Measurements from ENCODE around the gene CCDC39.

The CCDC39 gene

GRCh38 chr3:180705619-180706018 is 26.3 kb upstream of the CCDC39 start:
- Histone ChIP-seq H3K9me3 (ENCODE audit: low read length) (0 out of 2 replicates have a peak, but pooled peaks cover 3% of the 10 kb centered on the region), H3K36me3 (ENCODE audit: insufficient read depth, low read length) (no peaks in the 10 kb centered on the region), H3K79me2 (ENCODE audit: insufficient read depth, low read length) (no peaks in the 10 kb centered on the region), H3K9me2 (ENCODE audit: low read depth, low read length) (no peaks in the 10 kb centered on the region), H2AFZ (ENCODE audit: low read length) (no peak overlapping the region), H3F3A (ENCODE audit: insufficient read depth, low read length) (no peaks in the 10 kb centered on the region), H3K27me3 (ENCODE audit: insufficient read depth, low read length) (no peaks in the 10 kb centered on the region), H3K4me3 (ENCODE audit: low read depth, low read length, poor library complexity, severe bottlenecking) (no peak overlapping the region), H3K4me2 (ENCODE audit: low read length) (no peak overlapping the region), H3K9ac (ENCODE audit: low read length) (no peak overlapping the region), H3K4me1 (ENCODE audit: insufficient read depth, low read length, severe bottlenecking) (no peaks in the 10 kb centered on the region), H4K20me1 (ENCODE audit: insufficient read depth, low read length) (no peaks in the 10 kb centered on the region), H3K27ac (ENCODE audit: low read depth, low read length, poor library complexity, severe bottlenecking) (no peak overlapping the region)
- TF ChIP-seq CTCF (IDR thresholded peaks at IDR 0.05; ENCODE audit: low read length): no peak
- no peak for TF ChIP-seq EZH2 (IDR thresholded peaks at IDR 0.05; ENCODE audit: borderline replicate concordance, low read length)

GRCh38 chr3:180704532-180704931 is 25.2 kb upstream of the CCDC39 start:
- Histone ChIP-seq H3K4me1 (ENCODE audit: insufficient read depth, low read length, severe bottlenecking) (no peaks in the 10 kb centered on the region), H4K20me1 (ENCODE audit: insufficient read depth, low read length) (no peaks in the 10 kb centered on the region), H3K9me2 (ENCODE audit: low read depth, low read length) (no peaks in the 10 kb centered on the region), H3F3A (ENCODE audit: insufficient read depth, low read length) (no peaks in the 10 kb centered on the region), H3K36me3 (ENCODE audit: insufficient read depth, low read length) (no peaks in the 10 kb centered on the region), H3K9ac (ENCODE audit: low read length) (no peak overlapping the region), H3K27me3 (ENCODE audit: insufficient read depth, low read length) (no peaks in the 10 kb centered on the region), H3K9me3 (ENCODE audit: low read length) (0 out of 2 replicates have a peak, but pooled peaks cover 3% of the 10 kb centered on the region), H3K4me3 (ENCODE audit: low read depth, low read length, poor library complexity, severe bottlenecking) (no peak overlapping the region), H2AFZ (ENCODE audit: low read length) (no peak overlapping the region), H3K27ac (ENCODE audit: low read depth, low read length, poor library complexity, severe bottlenecking) (no peak overlapping the region), H3K79me2 (ENCODE audit: insufficient read depth, low read length) (no peaks in the 10 kb centered on the region), H3K4me2 (ENCODE audit: low read length) (no peak overlapping the region)
- no peak for TF ChIP-seq CTCF (IDR thresholded peaks at IDR 0.05; ENCODE audit: low read length)
- TF ChIP-seq EZH2 (IDR thresholded peaks at IDR 0.05; ENCODE audit: borderline replicate concordance, low read length): no peak

- Histone ChIP-seq H4K20me1 (ENCODE audit: insufficient read depth, low read length) (no peaks in the 10 kb centered on the region), H3K36me3 (ENCODE audit: insufficient read depth, low read length) (no peaks in the 10 kb centered on the region), H2AFZ (ENCODE audit: low read length) (no peak overlapping the region), H3K4me2 (ENCODE audit: low read length) (no peak overlapping the region), H3K79me2 (ENCODE audit: insufficient read depth, low read length) (no peaks in the 10 kb centered on the region), H3K27me3 (ENCODE audit: insufficient read depth, low read length) (no peaks in the 10 kb centered on the region), H3K9me3 (ENCODE audit: low read length) (0 out of 2 replicates have a peak, but pooled peaks cover 3% of the 10 kb centered on the region), H3K27ac (ENCODE audit: low read depth, low read length, poor library complexity, severe bottlenecking) (no peak overlapping the region), H3K4me1 (ENCODE audit: insufficient read depth, low read length, severe bottlenecking) (no peaks in the 10 kb centered on the region), H3F3A (ENCODE audit: insufficient read depth, low read length) (no peaks in the 10 kb centered on the region), H3K9me2 (ENCODE audit: low read depth, low read length) (no peaks in the 10 kb centered on the region), H3K9ac (ENCODE audit: low read length) (no peak overlapping the region), H3K4me3 (ENCODE audit: low read depth, low read length, poor library complexity, severe bottlenecking) (no peak overlapping the region)
- TF ChIP-seq EZH2 (IDR thresholded peaks at IDR 0.05; ENCODE audit: borderline replicate concordance, low read length): no peak
- no peak for TF ChIP-seq CTCF (IDR thresholded peaks at IDR 0.05; ENCODE audit: low read length)
Measured at GRCh38 chr3:180700941-180701340, 21.7 kb upstream of the CCDC39 start.
